Neural cell (in vitro differentiated cells): ENCODE measurements around the gene DPEP2. TPM values are rescaled to one million over a fixed set of nuclear protein-coding genes. Genes with fewer than 3 reads are reported as not detected.

Experiments
- H2AFZ ChIP-seq: fragments of 200-600, 300-800 bp; sonication (generic), shearing (Covaris generic); 2 replicates; pipeline ENCODE4 v1.6.0; 2014; ENCODE audit warnings: low read depth, mild to moderate bottlenecking, antibody characterized with exemption, low read length, moderate library complexity
- H3F3A ChIP-seq: fragments of 200-600 bp; shearing (Covaris generic); 2 replicates; pipeline ENCODE4 v1.6.1; 2016; ENCODE audit warnings: mild to moderate bottlenecking, moderate library complexity, mixed read lengths, antibody characterized with exemption, low read length; ENCODE audit not compliant: insufficient read depth, poor library complexity, severe bottlenecking
- H3K27ac ChIP-seq: fragments of 200-600, 300-800 bp; sonication (generic), shearing (Covaris generic); 2 replicates; pipeline ENCODE4 v1.5.1; 2014; ENCODE audit warnings: mild to moderate bottlenecking, low read length, moderate library complexity
- H3K27me3 ChIP-seq: fragments of 300-800, 200-600 bp; sonication (generic), shearing (Covaris generic); 2 replicates; pipeline ENCODE4 v1.6.0; 2014; ENCODE audit warnings: mild to moderate bottlenecking, low read depth, low read length, moderate library complexity; ENCODE audit not compliant: insufficient read depth
- H3K36me3 ChIP-seq: fragments of 300-800, 200-600 bp; sonication (generic), shearing (Covaris generic); 2 replicates; pipeline ENCODE4 v1.5.1; 2014; ENCODE audit warnings: mild to moderate bottlenecking, antibody characterized with exemption, low read length, moderate library complexity; ENCODE audit not compliant: insufficient read depth
- H3K4me2 ChIP-seq: fragments of 300-800, 200-600 bp; sonication (generic), shearing (Covaris generic); 2 replicates; pipeline ENCODE4 v1.6.0; 2014; ENCODE audit warnings: mild to moderate bottlenecking, low read length
- H3K4me3 ChIP-seq: fragments of 300-800, 200-600 bp; sonication (generic), shearing (Covaris generic); 2 replicates; pipeline ENCODE4 v1.5.1; 2014; ENCODE audit warnings: mild to moderate bottlenecking, low read length, moderate library complexity
- H3K79me2 ChIP-seq: fragments of 200-600 bp; shearing (Covaris generic); replicated peaks from 2 replicates; pipeline ENCODE4 v1.6.0; 2014; ENCODE audit warnings: mild to moderate bottlenecking, low read length, moderate library complexity; ENCODE audit not compliant: insufficient read depth
- H3K9ac ChIP-seq: fragments of 300-800, 200-600 bp; sonication (generic), shearing (Covaris generic); 2 replicates; pipeline ENCODE4 v1.6.1; 2016; ENCODE audit warnings: mild to moderate bottlenecking, low read length, mixed read lengths
- H3K9me2 ChIP-seq: fragments of 200-600 bp; shearing (Covaris generic); 2 replicates; pipeline ENCODE4 v1.6.1; 2016; ENCODE audit warnings: mild to moderate bottlenecking, low read length, mixed read lengths; ENCODE audit not compliant: insufficient read depth
- H3K9me3 ChIP-seq: fragments of 200-600, 300-800 bp; sonication (generic), shearing (Covaris generic); 2 replicates; pipeline ENCODE4 v1.6.1; 2016; ENCODE audit warnings: mild to moderate bottlenecking, mixed run types, low read length, moderate library complexity, mixed read lengths
- H4K20me1 ChIP-seq: fragments of 200-600 bp; shearing (Covaris generic); 2 replicates; pipeline ENCODE4 v1.6.1; 2016; ENCODE audit warnings: mild to moderate bottlenecking, mixed run types; ENCODE audit not compliant: insufficient read depth
- EP300 ChIP-seq: fragments of 450-650 bp; conservative IDR thresholded peaks from 2 replicates; pipeline ENCODE4 v1.6.1; 2014; ENCODE audit warnings: antibody characterized with exemption, mild to moderate bottlenecking, moderate library complexity; ENCODE audit not compliant: poor library complexity, severe bottlenecking
- EZH2 ChIP-seq: fragments of 200-600, 300-800 bp; shearing (Covaris generic), sonication (generic); IDR thresholded peaks from 2 replicates; pipeline ENCODE4 v1.6.1; 2014; ENCODE audit warnings: antibody characterized with exemption, low read length, borderline replicate concordance, mild to moderate bottlenecking; ENCODE audit not compliant: insufficient read depth, poor library complexity, severe bottlenecking
- MXI1 ChIP-seq: fragments of 450-650 bp; conservative IDR thresholded peaks from 2 replicates; pipeline ENCODE4 v1.6.1; 2014; ENCODE audit warnings: antibody characterized with exemption, mild to moderate bottlenecking; ENCODE audit not compliant: poor library complexity, severe bottlenecking
- POLR2AphosphoS5 ChIP-seq: IDR thresholded peaks from 2 replicates; pipeline ENCODE4 v1.6.1; 2012
- RAD21 ChIP-seq: fragments of 450-650 bp; conservative IDR thresholded peaks from 2 replicates; pipeline ENCODE4 v1.6.1; 2014; ENCODE audit warnings: antibody characterized with exemption, mild to moderate bottlenecking, moderate library complexity
- SMC3 ChIP-seq: fragments of 450-650 bp; conservative IDR thresholded peaks from 2 replicates; pipeline ENCODE4 v1.6.1; 2014; ENCODE audit warnings: antibody characterized with exemption, mild to moderate bottlenecking, moderate library complexity; ENCODE audit not compliant: poor library complexity
- TAF1 ChIP-seq: IDR thresholded peaks from 2 replicates; pipeline ENCODE4 v1.6.1; 2012; ENCODE audit warnings: low read depth
- polyA plus RNA-seq: library from polyadenylated mRNA; depleted of rRNA; stranded (reverse); fragments of >200 nt; gene quantifications from 2 replicates; pipeline ENCODE4 v1.2.3, GENCODE V29; 2014
- TF ChIP-seq, protein P1 (sequence below): fragments of 450-650 bp; IDR thresholded peaks from 2 replicates; pipeline ENCODE4 v1.5.1; 2014; ENCODE audit warnings: antibody characterized with exemption, mild to moderate bottlenecking, moderate library complexity; ENCODE audit not compliant: poor library complexity, severe bottlenecking
- TF ChIP-seq, protein P2 (sequence below): IDR thresholded peaks from 2 replicates; pipeline ENCODE4 v1.6.1; 2012; ENCODE audit warnings: borderline replicate concordance

DPEP2 gene
- polyA plus RNA-seq, 1 donor from 2014 or later = not detected

DNA sequence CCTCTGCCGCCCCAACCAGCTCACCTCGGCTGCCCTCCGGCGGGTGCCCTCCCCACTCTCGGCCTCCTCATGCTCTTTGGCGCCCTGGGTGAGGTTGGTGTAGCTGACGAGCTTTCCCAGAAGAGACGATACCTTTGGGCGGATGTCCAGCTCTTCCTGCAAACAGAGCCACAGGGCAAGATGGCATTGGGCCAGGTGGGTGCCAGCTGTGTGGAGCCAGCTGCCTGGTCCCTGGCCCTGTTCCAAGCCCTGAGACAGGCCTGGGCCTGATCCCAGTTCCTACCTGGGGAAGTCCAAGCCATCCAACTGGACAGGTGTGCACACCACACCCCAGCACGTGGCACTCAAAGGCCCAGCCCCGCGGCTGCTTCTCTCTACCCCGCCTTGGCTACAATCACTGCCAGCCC, 37.7 kb downstream of the DPEP2 start:
- no peak overlapping the region for H3K4me2 ChIP-seq
- H3K9me2 ChIP-seq = no peaks in the 10 kb centered on the region
- no peak overlapping the region for H3K9ac ChIP-seq
- no peaks in the 10 kb centered on the region for H3F3A ChIP-seq
- H3K9me3 ChIP-seq = no peaks in the 10 kb centered on the region
- H3K27me3 ChIP-seq = no peaks in the 10 kb centered on the region
- H3K27ac ChIP-seq = no peak overlapping the region
- H2AFZ ChIP-seq = no peak overlapping the region
- TF ChIP-seq, protein P1, sequence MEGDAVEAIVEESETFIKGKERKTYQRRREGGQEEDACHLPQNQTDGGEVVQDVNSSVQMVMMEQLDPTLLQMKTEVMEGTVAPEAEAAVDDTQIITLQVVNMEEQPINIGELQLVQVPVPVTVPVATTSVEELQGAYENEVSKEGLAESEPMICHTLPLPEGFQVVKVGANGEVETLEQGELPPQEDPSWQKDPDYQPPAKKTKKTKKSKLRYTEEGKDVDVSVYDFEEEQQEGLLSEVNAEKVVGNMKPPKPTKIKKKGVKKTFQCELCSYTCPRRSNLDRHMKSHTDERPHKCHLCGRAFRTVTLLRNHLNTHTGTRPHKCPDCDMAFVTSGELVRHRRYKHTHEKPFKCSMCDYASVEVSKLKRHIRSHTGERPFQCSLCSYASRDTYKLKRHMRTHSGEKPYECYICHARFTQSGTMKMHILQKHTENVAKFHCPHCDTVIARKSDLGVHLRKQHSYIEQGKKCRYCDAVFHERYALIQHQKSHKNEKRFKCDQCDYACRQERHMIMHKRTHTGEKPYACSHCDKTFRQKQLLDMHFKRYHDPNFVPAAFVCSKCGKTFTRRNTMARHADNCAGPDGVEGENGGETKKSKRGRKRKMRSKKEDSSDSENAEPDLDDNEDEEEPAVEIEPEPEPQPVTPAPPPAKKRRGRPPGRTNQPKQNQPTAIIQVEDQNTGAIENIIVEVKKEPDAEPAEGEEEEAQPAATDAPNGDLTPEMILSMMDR = no peak
- TF ChIP-seq RAD21 (no peak), SMC3 (no peak), EP300 (no peak), POLR2AphosphoS5 (no peak), EZH2 (no peak), TAF1 (no peak), MXI1 (no peak)
- TF ChIP-seq, protein P2, sequence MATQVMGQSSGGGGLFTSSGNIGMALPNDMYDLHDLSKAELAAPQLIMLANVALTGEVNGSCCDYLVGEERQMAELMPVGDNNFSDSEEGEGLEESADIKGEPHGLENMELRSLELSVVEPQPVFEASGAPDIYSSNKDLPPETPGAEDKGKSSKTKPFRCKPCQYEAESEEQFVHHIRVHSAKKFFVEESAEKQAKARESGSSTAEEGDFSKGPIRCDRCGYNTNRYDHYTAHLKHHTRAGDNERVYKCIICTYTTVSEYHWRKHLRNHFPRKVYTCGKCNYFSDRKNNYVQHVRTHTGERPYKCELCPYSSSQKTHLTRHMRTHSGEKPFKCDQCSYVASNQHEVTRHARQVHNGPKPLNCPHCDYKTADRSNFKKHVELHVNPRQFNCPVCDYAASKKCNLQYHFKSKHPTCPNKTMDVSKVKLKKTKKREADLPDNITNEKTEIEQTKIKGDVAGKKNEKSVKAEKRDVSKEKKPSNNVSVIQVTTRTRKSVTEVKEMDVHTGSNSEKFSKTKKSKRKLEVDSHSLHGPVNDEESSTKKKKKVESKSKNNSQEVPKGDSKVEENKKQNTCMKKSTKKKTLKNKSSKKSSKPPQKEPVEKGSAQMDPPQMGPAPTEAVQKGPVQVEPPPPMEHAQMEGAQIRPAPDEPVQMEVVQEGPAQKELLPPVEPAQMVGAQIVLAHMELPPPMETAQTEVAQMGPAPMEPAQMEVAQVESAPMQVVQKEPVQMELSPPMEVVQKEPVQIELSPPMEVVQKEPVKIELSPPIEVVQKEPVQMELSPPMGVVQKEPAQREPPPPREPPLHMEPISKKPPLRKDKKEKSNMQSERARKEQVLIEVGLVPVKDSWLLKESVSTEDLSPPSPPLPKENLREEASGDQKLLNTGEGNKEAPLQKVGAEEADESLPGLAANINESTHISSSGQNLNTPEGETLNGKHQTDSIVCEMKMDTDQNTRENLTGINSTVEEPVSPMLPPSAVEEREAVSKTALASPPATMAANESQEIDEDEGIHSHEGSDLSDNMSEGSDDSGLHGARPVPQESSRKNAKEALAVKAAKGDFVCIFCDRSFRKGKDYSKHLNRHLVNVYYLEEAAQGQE = no peak
- H3K4me3 ChIP-seq = no peak overlapping the region
- H3K36me3 ChIP-seq = no peaks in the 10 kb centered on the region
- no peaks in the 10 kb centered on the region for H3K79me2 ChIP-seq
- H4K20me1 ChIP-seq = no peaks in the 10 kb centered on the region

DNA sequence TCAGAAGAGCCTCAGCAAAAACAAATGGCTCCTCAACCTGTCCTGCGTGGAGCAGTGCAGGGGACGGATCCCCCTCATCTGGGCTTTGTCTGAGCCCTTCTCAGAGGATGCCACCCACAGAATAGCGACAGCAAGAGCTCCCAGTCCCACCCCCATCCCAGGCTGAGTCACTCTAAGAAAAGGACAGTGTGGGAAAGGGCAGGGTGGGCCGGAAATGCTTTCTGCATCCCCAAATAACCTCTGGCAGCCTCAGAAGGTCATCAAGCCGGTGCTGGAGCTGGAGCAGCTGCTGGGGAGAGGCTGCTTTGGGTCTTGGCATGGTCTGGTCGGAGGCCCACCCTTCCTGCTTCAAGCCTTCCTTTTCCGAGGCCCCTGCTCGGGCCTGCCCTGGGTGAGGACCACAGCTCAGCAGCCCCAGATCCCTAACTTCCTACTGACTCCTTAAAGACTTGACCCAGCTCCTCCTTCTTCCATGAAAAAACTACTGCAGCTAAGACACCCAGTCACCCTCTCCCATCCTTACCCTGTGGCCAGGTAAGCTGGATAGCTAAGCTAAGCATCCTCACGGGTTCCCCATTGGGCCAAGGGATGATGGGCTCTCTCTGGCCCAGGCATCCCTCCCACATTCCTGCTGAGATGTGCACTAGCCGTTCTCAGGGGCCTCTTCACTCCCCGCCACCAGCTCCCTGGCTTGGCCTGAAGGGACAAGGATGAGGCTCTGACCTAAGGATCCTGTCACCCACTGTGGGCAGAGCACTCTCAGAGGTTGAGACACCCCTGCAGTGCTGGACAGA, 39.6 kb downstream of the DPEP2 start:
- Histone ChIP-seq H3K9me3 (no peaks in the 10 kb centered on the region), H3K9me2 (no peaks in the 10 kb centered on the region), H3K36me3 (no peaks in the 10 kb centered on the region), H3K27ac (no peak overlapping the region), H3K79me2 (no peaks in the 10 kb centered on the region), H2AFZ (no peak overlapping the region), H4K20me1 (no peaks in the 10 kb centered on the region), H3K9ac (no peak overlapping the region), H3K27me3 (no peaks in the 10 kb centered on the region), H3K4me3 (no peak overlapping the region), H3F3A (no peaks in the 10 kb centered on the region), H3K4me2 (no peak overlapping the region)
- TF ChIP-seq, protein P2 = no peak
- TF ChIP-seq POLR2AphosphoS5 (no peak), MXI1 (no peak), EP300 (no peak), SMC3 (no peak), EZH2 (no peak), RAD21 (no peak)
- TF ChIP-seq, protein P1 = no peak
